ENCODE results near the gene CFAP54. TPM values are rescaled to one million over a fixed set of nuclear protein-coding genes. Genes with fewer than 3 reads are reported as not detected.
"Not testable (repeated sequence)": the region's sequence is repeated elsewhere in the genome, so short reads cannot be mapped to it uniquely, and the experiment has no call there.

CFAP54 gene
- total RNA-seq, 1 donor from 2014 or later: 1.7 TPM

- Histone ChIP-seq H3K9me3 (no peaks in the 10 kb centered on the region), H3K27me3 (no peaks in the 10 kb centered on the region), H3K4me1 (no peaks in the 10 kb centered on the region), H3K4me3 (no peak overlapping the region), H3K27ac (no peak overlapping the region), H3K36me3 (no peaks in the 10 kb centered on the region)
- intact Hi-C loops (cut with DNase I): no loop called here
- TF ChIP-seq CTCF (IDR thresholded peaks at IDR 0.05) (no peak), POLR2AphosphoS5 (IDR thresholded peaks at IDR 0.05; ENCODE audit: insufficient read depth in 1 of 2, low read depth in 1 of 2) (no peak), POLR2A (IDR thresholded peaks at IDR 0.05) (no peak)
- no peak for DNase-seq (ENCODE audit: extremely low spot score in 2 of 2)
These were observed 96.6 kb downstream of the CFAP54 start for GRCh38 chr12:96585977-96586376.

- H3K27me3 ChIP-seq: no peaks in the 10 kb centered on the region
- H3K27ac ChIP-seq: no peak overlapping the region
- no peak for DNase-seq (ENCODE audit: extremely low spot score in 2 of 2)
- no peaks in the 10 kb centered on the region for H3K4me1 ChIP-seq
- H3K4me3 ChIP-seq: no peak overlapping the region
- H3K9me3 ChIP-seq: no peaks in the 10 kb centered on the region
- no peak for TF ChIP-seq CTCF (IDR thresholded peaks at IDR 0.05)
- no peak for TF ChIP-seq POLR2AphosphoS5 (IDR thresholded peaks at IDR 0.05; ENCODE audit: insufficient read depth in 1 of 2, low read depth in 1 of 2)
- no peak for TF ChIP-seq POLR2A (IDR thresholded peaks at IDR 0.05)
- no peaks in the 10 kb centered on the region for H3K36me3 ChIP-seq
- intact Hi-C loops (cut with DNase I): no loop called here
These were observed 98.3 kb downstream of the CFAP54 start for GRCh38 chr12:96587691-96588090.

GRCh38 chr12:96590970-96591369, 101.6 kb downstream of the CFAP54 start:
- no peaks in the 10 kb centered on the region for H3K4me1 ChIP-seq
- intact Hi-C loops (cut with DNase I): no loop called here
- no peaks in the 10 kb centered on the region for H3K27me3 ChIP-seq
- H3K9me3 ChIP-seq: no peaks in the 10 kb centered on the region
- H3K27ac ChIP-seq: no peak overlapping the region
- DNase-seq (ENCODE audit: extremely low spot score in 2 of 2): no peak
- no peak overlapping the region for H3K4me3 ChIP-seq
- TF ChIP-seq POLR2AphosphoS5 (IDR thresholded peaks at IDR 0.05; ENCODE audit: insufficient read depth in 1 of 2, low read depth in 1 of 2) (no peak), POLR2A (IDR thresholded peaks at IDR 0.05) (no peak), CTCF (IDR thresholded peaks at IDR 0.05) (no peak)
- H3K36me3 ChIP-seq: no peaks in the 10 kb centered on the region

- H3K27ac ChIP-seq; H3K36me3 ChIP-seq; H3K9me3 ChIP-seq; H3K4me1 ChIP-seq; H3K4me3 ChIP-seq; H3K27me3 ChIP-seq; DNase-seq (ENCODE audit: extremely low spot score in 2 of 2); intact Hi-C loops (cut with DNase I): not testable (repeated sequence)
These were observed 115.0 kb downstream of the CFAP54 start for GRCh38 chr12:96604374-96604773.

- no peak overlapping the region for H3K4me3 ChIP-seq
- H3K36me3 ChIP-seq: no peaks in the 10 kb centered on the region
- H3K27me3 ChIP-seq: no peaks in the 10 kb centered on the region
- H3K4me1 ChIP-seq: no peaks in the 10 kb centered on the region
- TF ChIP-seq POLR2AphosphoS5 (IDR thresholded peaks at IDR 0.05; ENCODE audit: insufficient read depth in 1 of 2, low read depth in 1 of 2) (no peak), POLR2A (IDR thresholded peaks at IDR 0.05) (no peak), CTCF (IDR thresholded peaks at IDR 0.05) (no peak)
- intact Hi-C loops (cut with DNase I): no loop called here
- no peaks in the 10 kb centered on the region for H3K9me3 ChIP-seq
- DNase-seq (ENCODE audit: extremely low spot score in 2 of 2): no peak
- H3K27ac ChIP-seq: no peak overlapping the region
These were observed 116.3 kb downstream of the CFAP54 start for GRCh38 chr12:96605684-96606083.

GRCh38 chr12:96606134-96606533, 116.8 kb downstream of the CFAP54 start:
- no peak overlapping the region for H3K4me3 ChIP-seq
- intact Hi-C loops (cut with DNase I): no loop called here
- no peaks in the 10 kb centered on the region for H3K27me3 ChIP-seq
- no peak overlapping the region for H3K27ac ChIP-seq
- no peak for DNase-seq (ENCODE audit: extremely low spot score in 2 of 2)
- no peaks in the 10 kb centered on the region for H3K9me3 ChIP-seq
- TF ChIP-seq POLR2A (IDR thresholded peaks at IDR 0.05) (no peak), POLR2AphosphoS5 (IDR thresholded peaks at IDR 0.05; ENCODE audit: insufficient read depth in 1 of 2, low read depth in 1 of 2) (no peak), CTCF (IDR thresholded peaks at IDR 0.05) (no peak)
- no peaks in the 10 kb centered on the region for H3K36me3 ChIP-seq
- H3K4me1 ChIP-seq: no peaks in the 10 kb centered on the region
